GM19468 (cell line): ENCODE results near the gene CCNB2.
"Not testable (repeated sequence)": the region's sequence is repeated elsewhere in the genome, so short reads cannot be mapped to it uniquely, and the experiment has no call there.

ENCODE experiments used
- ATAC-seq: cut with Tn5 transposase; IDR thresholded peaks from one replicate; pipeline ENCODE4 v1.9.1; 2021; ENCODE audit warnings: mild to moderate bottlenecking, moderate library complexity, moderate number of reproducible peaks; ENCODE audit not compliant: unreplicated experiment; ENCODE audit errors: extremely low read depth

The CCNB2 gene

DNA sequence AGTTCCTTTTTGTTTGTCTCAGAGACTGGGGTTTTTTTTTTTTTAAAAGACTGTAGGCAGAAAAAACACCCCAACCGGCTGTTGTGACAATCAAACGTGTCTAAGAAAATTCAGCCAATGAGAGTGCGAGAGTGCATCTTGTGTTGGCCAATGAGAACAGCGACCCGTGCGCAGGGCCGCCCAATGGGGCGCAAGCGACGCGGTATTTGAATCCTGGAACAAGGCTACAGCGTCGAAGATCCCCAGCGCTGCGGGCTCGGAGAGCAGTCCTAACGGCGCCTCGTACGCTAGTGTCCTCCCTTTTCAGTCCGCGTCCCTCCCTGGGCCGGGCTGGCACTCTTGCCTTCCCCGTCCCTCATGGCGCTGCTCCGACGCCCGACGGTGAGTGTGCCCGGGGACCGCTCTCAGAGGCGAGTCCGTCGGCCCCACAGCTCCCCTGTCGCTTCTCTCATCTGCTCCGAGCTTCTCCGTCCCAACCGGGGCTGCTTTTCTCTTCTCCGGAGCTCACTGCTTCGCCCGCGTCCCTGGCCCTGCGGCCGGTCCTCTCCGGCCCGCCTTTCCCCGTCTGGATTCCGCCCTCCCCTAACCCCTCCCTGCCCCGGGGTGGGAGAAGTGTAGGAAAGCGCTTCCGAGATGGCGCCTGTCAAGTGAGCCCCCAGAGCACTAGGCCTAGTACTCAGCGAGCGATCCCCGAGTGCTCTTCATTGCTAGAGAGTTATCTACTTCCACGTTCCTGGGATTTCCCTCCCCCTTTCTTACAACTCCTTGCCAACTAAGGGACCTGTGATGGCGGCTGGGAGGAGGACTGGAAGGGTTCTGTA, at the start of gene CCNB2:
Gene CCNB2, plus strand, starts transcription at position 235 of the 821 bp plus-strand sequence. Its CDS starts 123 bp downstream, at position 358.
- peak; percentile 87 for ATAC-seq

DNA sequence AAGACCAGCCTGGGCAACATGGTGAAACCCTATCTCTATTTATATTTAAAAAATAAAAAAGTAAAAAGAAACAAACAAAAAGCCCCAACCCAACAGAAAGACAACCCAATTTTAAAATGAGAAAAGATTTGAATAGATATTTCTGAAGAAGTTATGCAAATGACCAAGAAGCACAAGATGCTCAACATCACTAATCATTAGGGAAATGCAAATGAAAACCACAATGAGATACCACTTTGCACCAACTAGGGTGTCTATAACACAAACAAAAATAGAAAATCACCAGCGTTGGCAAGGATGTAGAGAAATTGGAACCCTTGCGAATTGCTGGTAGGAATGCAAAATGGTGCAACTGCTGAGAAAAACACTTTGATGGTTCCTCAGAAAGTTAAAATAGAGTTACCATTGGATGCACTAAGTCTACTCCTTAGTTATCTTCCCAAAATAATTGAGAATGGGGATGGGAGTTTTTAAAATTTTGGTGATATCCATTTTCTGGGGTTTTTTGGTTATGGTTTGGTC, 45.8 kb upstream of the CCNB2 start:
- no peak for ATAC-seq

- ATAC-seq, result no peak
Measured at GRCh38 chr15:59060348-59060747, 44.6 kb upstream of the CCNB2 start.

DNA sequence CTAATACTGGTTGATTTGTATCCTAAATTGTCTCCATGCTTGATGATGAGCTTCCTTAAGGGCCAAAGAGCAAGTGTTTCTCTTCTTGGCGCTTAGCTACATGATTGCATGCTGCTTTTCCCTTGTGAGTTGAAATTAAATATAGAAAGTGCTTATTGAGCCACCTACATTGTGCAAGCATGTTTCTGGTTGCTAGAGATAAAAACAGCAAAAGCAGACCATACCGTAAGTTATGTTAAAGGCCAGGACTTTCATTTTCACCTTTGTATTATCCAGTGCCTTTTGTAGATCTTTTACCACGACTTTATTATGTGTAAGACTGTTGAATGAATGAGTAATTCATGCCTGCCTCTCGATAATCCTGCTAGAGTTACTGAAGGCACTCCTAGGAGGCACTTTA, 41.9 kb upstream of the CCNB2 start:
- no peak for ATAC-seq

GRCh38 chr15:59069430-59069829, 35.5 kb upstream of the CCNB2 start:
- no peak for ATAC-seq

DNA sequence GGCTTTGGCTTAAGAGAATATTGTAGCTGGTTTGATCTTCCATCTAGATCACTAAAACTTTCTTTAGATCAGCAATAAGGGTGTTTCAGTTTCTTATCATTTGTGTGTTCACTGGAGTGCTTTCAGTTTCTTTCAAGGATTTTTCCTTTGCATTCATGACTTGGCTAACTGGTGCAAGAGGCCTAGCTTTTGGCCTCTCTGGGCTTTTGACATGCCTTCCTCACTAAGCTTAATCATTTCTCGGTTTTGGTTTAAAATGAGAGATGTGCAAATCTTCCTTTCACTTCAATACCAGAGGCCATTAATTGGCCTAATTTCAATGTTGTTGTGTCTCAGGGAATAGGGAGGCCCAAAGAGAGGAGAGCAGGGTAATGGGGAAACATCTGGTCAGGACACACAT, 30.3 kb upstream of the CCNB2 start:
- no peak for ATAC-seq

DNA sequence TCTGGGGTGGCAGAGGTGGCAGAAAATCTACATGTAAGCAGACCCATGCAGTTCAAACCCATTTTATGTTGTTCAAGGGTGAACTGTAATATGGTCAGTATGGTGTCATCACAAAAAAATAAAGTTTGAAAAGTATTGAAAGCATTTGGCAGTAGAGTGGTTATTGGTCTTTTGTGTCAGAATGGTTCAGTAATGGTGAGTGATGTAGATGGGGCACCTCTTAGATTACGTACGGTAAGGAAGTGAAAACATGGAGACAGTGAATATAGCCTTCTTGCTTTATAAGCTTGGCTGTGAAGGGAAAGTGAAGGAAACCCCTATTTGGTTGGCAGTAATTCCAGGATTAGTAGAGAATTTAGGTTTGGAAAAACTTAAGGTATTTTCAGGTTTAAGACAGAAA, 17.2 kb upstream of the CCNB2 start:
- ATAC-seq, result no peak

GRCh38 chr15:59094077-59094476, 10.9 kb upstream of the CCNB2 start:
- no peak for ATAC-seq

GRCh38 chr15:59096429-59096828, 8.5 kb upstream of the CCNB2 start:
- no peak for ATAC-seq

- ATAC-seq, result no peak
Measured at GRCh38 chr15:59099162-59099685, 5.7 kb upstream of the CCNB2 start.

DNA sequence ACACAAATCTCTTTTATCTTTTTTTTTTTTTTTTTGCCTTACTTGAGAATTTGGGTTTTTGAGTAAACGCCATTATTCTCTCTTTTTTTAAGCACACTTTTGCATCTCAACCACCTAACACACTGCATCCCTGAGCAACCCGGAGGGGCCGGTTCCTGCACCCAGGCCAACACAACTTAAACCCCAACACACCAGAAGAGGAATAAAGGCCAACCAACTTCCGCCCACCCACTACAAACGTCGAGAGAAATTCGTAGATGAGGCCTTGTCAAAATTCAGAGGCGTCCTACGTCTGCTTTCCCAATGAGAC, 389 bp upstream of the CCNB2 start:
- no peak for ATAC-seq

DNA sequence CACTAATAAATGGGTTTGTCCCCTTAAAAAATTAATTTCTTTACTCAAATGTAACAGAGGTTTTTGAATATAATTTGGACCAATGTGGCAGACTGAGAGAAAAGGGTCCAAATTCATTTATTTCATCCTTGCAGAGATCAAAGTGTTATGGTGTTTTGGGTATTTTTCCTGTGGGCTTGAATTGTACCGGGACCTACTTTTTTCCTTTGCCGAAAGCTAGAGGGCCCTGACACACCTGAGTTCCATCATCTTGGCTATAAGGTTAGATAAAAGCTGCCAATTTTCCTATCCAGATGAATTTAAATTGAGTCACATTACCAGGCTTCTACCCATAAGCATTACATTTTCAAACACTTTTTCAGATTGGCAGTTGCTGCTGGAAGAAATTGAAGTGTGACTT, 908 bp downstream of the CCNB2 start:
- no peak for ATAC-seq

GRCh38 chr15:59111251-59111650, 6.3 kb downstream of the CCNB2 start:
- no peak for ATAC-seq

GRCh38 chr15:59115047-59115446, 10.1 kb downstream of the CCNB2 start:
- no peak for ATAC-seq

GRCh38 chr15:59116141-59116540, 11.2 kb downstream of the CCNB2 start:
- ATAC-seq, result no peak

DNA sequence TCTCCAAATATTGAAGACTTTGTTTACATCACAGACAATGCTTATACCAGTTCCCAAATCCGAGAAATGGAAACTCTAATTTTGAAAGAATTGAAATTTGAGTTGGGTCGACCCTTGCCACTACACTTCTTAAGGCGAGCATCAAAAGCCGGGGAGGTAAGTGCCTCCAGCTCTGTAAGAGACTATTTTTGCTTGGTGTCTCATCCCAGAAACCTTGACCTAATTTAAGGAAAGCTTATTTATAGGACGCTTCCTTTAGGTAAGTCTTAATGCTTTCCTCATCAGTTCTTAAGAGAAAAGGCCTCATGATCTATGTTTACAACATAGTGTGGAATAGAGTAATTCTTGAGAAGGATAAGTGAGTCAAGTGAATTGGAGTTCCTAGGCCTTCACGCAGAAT, 11.8 kb downstream of the CCNB2 start:
- no peak for ATAC-seq

DNA sequence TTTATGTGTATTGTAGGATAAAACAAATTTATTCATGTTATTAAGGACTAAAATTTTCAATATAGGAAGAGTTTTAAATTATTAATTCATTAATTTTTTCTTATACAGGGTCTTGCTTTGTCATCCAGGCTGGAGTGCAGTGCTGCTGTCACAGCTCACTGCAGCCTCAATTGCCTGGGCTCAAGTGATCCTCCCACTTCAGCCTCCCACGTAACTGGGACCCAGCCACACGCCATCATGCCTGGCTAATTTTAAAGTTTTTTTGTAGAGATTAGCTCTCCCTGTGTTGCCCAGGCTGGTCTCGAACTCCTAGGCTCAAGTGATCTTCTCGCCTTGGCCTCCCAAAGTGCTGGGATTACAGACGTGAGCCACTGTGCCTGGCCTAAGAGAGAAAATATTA, 14.7 kb downstream of the CCNB2 start:
- no peak for ATAC-seq

GRCh38 chr15:59120937-59121336, 16.0 kb downstream of the CCNB2 start:
- no peak for ATAC-seq

DNA sequence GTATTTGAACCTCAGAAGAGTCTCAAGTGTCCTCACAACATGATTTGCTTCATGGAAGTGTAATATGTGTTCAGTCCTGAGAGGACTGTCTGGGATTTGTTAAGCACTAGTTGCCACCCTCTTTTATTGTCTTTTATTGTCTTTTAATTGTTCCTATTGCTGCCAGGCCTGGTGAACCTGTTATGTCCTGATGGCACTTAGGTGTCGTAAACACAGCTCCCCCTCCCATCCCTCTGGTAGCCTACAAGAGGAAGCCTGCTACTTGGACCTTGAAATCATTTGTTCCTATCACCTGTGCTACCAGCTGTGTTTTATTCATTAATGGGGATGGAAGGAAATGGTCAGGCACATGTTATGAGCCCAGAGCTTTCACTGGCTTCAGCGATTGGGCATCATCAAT, 19.3 kb downstream of the CCNB2 start:
- ATAC-seq, result no peak

- ATAC-seq, result not testable (repeated sequence)
Measured at GRCh38 chr15:59125683-59126082, 20.7 kb downstream of the CCNB2 start.

GRCh38 chr15:59127255-59127654, 22.3 kb downstream of the CCNB2 start:
- not testable (repeated sequence) for ATAC-seq

DNA sequence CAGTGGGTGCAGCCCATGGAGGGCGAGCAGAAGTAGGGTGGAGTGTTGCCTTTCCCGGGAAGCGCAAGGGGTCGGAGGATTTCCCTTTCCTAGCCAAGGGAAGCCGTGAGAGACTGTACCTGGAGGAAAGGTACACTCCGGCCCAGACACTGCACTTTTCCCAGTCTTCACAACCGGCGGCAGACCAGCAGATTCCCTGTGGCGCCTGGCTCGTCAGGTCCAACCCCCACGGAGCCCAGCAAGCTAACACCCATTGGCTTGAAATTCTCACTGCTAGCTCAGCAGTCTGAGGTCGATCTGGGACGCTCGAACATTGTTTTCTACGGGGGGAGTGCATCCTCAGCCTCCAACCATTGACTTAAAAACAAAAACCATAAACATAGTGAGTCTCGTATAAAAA, 26.5 kb downstream of the CCNB2 start:
- ATAC-seq, result no peak
